Smooth muscle cell (in vitro differentiated cells): Measurements from ENCODE around the gene RNASE2. TPM values are rescaled to one million over a fixed set of nuclear protein-coding genes. Genes with fewer than 3 reads are reported as not detected.
"Not testable (repeated sequence)": the region's sequence is repeated elsewhere in the genome, so short reads cannot be mapped to it uniquely, and the experiment has no call there.

ENCODE experiments used
- DNase-seq: peaks from one replicate; lab custom pipeline; 2025; ENCODE audit not compliant: unreplicated experiment; lab: John Stamatoyannopoulos, UW
- H2AFZ ChIP-seq: fragments of 200-600 bp; sonication (generic); 2 replicates; pipeline ENCODE4 v1.6.0; 2016; ENCODE audit warnings: antibody characterized with exemption, low read depth, mild to moderate bottlenecking
- H3F3A ChIP-seq: fragments of 200-600 bp; sonication (generic); 2 replicates; pipeline ENCODE4 v1.6.0; 2017; ENCODE audit warnings: antibody characterized with exemption, low read depth
- H3K27ac ChIP-seq: fragments of 200-600 bp; sonication (generic); 2 replicates; pipeline ENCODE4 v1.5.1; 2016; ENCODE audit warnings: low read depth, mild to moderate bottlenecking
- H3K27me3 ChIP-seq: fragments of 200-600 bp; sonication (generic); 2 replicates; pipeline ENCODE4 v1.6.1; 2016; ENCODE audit warnings: low read depth, mild to moderate bottlenecking
- H3K36me3 ChIP-seq: fragments of 200-600 bp; sonication (generic); 2 replicates; pipeline ENCODE4 v1.5.1; 2016; ENCODE audit warnings: low read depth
- H3K4me1 ChIP-seq: fragments of 200-600 bp; sonication (generic); 2 replicates; pipeline ENCODE4 v1.5.1; 2016; ENCODE audit warnings: low read depth
- H3K4me2 ChIP-seq: fragments of 200-600 bp; sonication (generic); 2 replicates; pipeline ENCODE4 v1.6.0; 2016; ENCODE audit warnings: mild to moderate bottlenecking
- H3K4me3 ChIP-seq: fragments of 200-600 bp; sonication (generic); 2 replicates; pipeline ENCODE4 v1.5.1; 2016; ENCODE audit warnings: mild to moderate bottlenecking
- H3K79me2 ChIP-seq: fragments of 200-600 bp; sonication (generic); 2 replicates; pipeline ENCODE4 v1.6.0; 2016; ENCODE audit warnings: low read depth, mild to moderate bottlenecking
- H3K9ac ChIP-seq: fragments of 200-600 bp; sonication (generic); 2 replicates; pipeline ENCODE4 v1.6.0; 2016; ENCODE audit warnings: low read depth
- H3K9me3 ChIP-seq: fragments of 200-600 bp; sonication (generic); replicated peaks from 2 replicates; pipeline ENCODE4 v1.5.1; 2016; ENCODE audit warnings: low read depth
- H4K20me1 ChIP-seq: fragments of 200-600 bp; sonication (generic); 2 replicates; pipeline ENCODE4 v1.6.0; 2016; ENCODE audit warnings: low read depth
- CTCF ChIP-seq: fragments of 200-600 bp; sonication (generic); IDR thresholded peaks from 2 replicates; pipeline ENCODE4 v1.5.1; 2017; ENCODE audit warnings: borderline replicate concordance, mild to moderate bottlenecking, antibody characterized with exemption; ENCODE audit not compliant: insufficient read depth, poor library complexity, severe bottlenecking
- WGBS: methylation state at CpG from one replicate; pipeline ENCODE4 v1.1.7; 2016; ENCODE audit warnings: low lambda C conversion rate; 5-methylcytosine and 5-hydroxymethylcytosine counted together
- polyA plus RNA-seq: library from polyadenylated mRNA; unstranded; fragments of >200 nt; fragmentation: Nextera tagmentation; extraction: Ambion mirVana; gene quantifications from 2 replicates; pipeline ENCODE4 v1.2.1, GENCODE V29; 2016
- total RNA-seq: library from RNA; depleted of rRNA; stranded (reverse); fragments of >200 nt; gene quantifications from 2 replicates; pipeline ENCODE4 v1.2.3, GENCODE V29; 2014

The RNASE2 gene
- total RNA-seq (not detected in 2 replicates), polyA plus RNA-seq (not detected in 2 replicates)

- not testable (repeated sequence) for H3K79me2 ChIP-seq, H3K9me3 ChIP-seq, H3K4me2 ChIP-seq, H3K27ac ChIP-seq, H4K20me1 ChIP-seq, H3K9ac ChIP-seq, H2AFZ ChIP-seq, H3K4me1 ChIP-seq, H3K36me3 ChIP-seq, H3K4me3 ChIP-seq, H3K27me3 ChIP-seq, DNase-seq, H3F3A ChIP-seq
- 75% methylated on average over 4 of the region's 4 CpGs for WGBS
These were observed at the start of gene RNASE2 for GRCh38 chr14:20954736-20955537. RNASE2 (plus strand) TSS chr14:20955487; CDS start chr14:20955772, 285 bp downstream.

GRCh38 chr14:20905676-20906075 lies 49.6 kb upstream of the RNASE2 start:
- H3K36me3 ChIP-seq, result no peaks in the 10 kb centered on the region
- H3K79me2 ChIP-seq, result no peaks in the 10 kb centered on the region
- DNase-seq, result no peak
- no peak overlapping the region for H3K4me3 ChIP-seq
- 84% methylated on average over 2 of the region's 2 CpGs for WGBS
- H3K27ac ChIP-seq, result no peak overlapping the region
- H3K9ac ChIP-seq, result no peak overlapping the region
- no peaks in the 10 kb centered on the region for H3K27me3 ChIP-seq
- H3K4me1 ChIP-seq, result no peaks in the 10 kb centered on the region
- H3K9me3 ChIP-seq, result no peaks in the 10 kb centered on the region
- no peak overlapping the region for H3K4me2 ChIP-seq
- H2AFZ ChIP-seq, result no peak overlapping the region
- no peak for TF ChIP-seq CTCF
- H3F3A ChIP-seq, result no peaks in the 10 kb centered on the region
- H4K20me1 ChIP-seq, result no peaks in the 10 kb centered on the region

- no peaks in the 10 kb centered on the region for H3K27me3 ChIP-seq
- H3K9me3 ChIP-seq, result no peaks in the 10 kb centered on the region
- no peak overlapping the region for H3K27ac ChIP-seq
- WGBS, result 93% methylated on average over 1 of the region's 1 CpG
- H3K4me3 ChIP-seq, result no peak overlapping the region
- no peak for DNase-seq
- no peaks in the 10 kb centered on the region for H3K4me1 ChIP-seq
- H2AFZ ChIP-seq, result no peak overlapping the region
- no peaks in the 10 kb centered on the region for H4K20me1 ChIP-seq
- H3K79me2 ChIP-seq, result no peaks in the 10 kb centered on the region
- H3K36me3 ChIP-seq, result no peaks in the 10 kb centered on the region
- no peak for TF ChIP-seq CTCF
- H3K9ac ChIP-seq, result no peak overlapping the region
- no peak overlapping the region for H3K4me2 ChIP-seq
- H3F3A ChIP-seq, result no peaks in the 10 kb centered on the region
These were observed 48.1 kb upstream of the RNASE2 start for GRCh38 chr14:20907214-20907613.

GRCh38 chr14:20910822-20911221 lies 44.5 kb upstream of the RNASE2 start:
- H3K4me3 ChIP-seq, H3K27me3 ChIP-seq, DNase-seq, H3K4me2 ChIP-seq, H3K36me3 ChIP-seq, H3F3A ChIP-seq, H4K20me1 ChIP-seq, H3K4me1 ChIP-seq, H3K9ac ChIP-seq, H3K79me2 ChIP-seq, H3K27ac ChIP-seq, H3K9me3 ChIP-seq, H2AFZ ChIP-seq: not testable (repeated sequence)
- 88% methylated on average over 14 of the region's 14 CpGs for WGBS

- not testable (repeated sequence) for H3K36me3 ChIP-seq, H3K9me3 ChIP-seq, DNase-seq, H2AFZ ChIP-seq, H3K9ac ChIP-seq, H3K79me2 ChIP-seq, H3F3A ChIP-seq, H4K20me1 ChIP-seq, H3K4me2 ChIP-seq, H3K4me3 ChIP-seq, H3K27ac ChIP-seq, H3K27me3 ChIP-seq, H3K4me1 ChIP-seq
- 80% methylated on average over 11 of the region's 11 CpGs for WGBS
These were observed 36.1 kb upstream of the RNASE2 start for GRCh38 chr14:20919038-20919756.

GRCh38 chr14:20923766-20924297 lies 31.5 kb upstream of the RNASE2 start:
- H4K20me1 ChIP-seq, H3F3A ChIP-seq, H3K36me3 ChIP-seq, H3K4me1 ChIP-seq, DNase-seq, H3K27ac ChIP-seq, H3K79me2 ChIP-seq, H2AFZ ChIP-seq, H3K9me3 ChIP-seq, H3K27me3 ChIP-seq, H3K9ac ChIP-seq, H3K4me2 ChIP-seq, H3K4me3 ChIP-seq: not testable (repeated sequence)
- WGBS, result 68% methylated on average over 2 of the region's 2 CpGs
